D341Med (cell line): ENCODE results near the gene MARCHF3.
A peak's percentile ranks its signal among the peaks of the same experiment; 100 is the strongest.
"Not testable (repeated sequence)": the region's sequence is repeated elsewhere in the genome, so short reads cannot be mapped to it uniquely, and the experiment has no call there.

Source experiments
- DNase-seq: peaks from one replicate; pipeline ENCODE4 v3.0.0; 2012; ENCODE audit warnings: low spot score

The MARCHF3 gene

DNA sequence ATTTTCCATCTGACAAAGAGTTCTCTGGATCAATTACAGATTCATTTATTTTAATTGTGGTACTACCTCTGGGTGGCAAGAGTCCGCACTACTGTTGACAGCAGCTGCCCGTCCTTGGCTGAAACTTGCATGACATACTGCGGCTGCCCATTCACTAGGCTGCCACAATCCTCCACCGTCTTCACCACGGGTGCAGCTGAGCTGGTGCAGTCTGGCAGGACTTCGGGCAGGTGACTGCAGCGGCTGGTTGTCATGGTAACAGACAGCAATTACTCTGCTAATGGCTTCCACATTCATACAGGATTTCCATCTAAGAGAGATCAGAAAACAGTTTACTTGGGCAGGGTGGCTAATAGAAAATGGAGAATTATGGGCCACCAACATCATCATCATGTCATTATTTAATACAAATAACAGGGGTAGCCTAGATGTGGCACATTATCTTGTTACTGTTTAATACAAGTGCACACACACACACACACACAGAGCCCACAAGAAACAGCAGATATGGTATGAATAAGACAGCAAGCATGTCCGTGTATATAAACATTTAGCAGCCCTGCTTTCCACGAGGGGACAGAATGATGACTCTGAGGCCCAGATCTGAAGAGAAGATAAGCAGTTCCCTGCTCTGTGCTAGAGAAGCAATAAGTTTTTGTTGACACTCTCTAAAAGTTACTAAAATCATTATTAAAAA, 112.3 kb downstream of the MARCHF3 start:
- peak; percentile 55 for DNase-seq

GRCh38 chr5:126915496-126915895, 114.9 kb downstream of the MARCHF3 start:
- no peak for DNase-seq

DNA sequence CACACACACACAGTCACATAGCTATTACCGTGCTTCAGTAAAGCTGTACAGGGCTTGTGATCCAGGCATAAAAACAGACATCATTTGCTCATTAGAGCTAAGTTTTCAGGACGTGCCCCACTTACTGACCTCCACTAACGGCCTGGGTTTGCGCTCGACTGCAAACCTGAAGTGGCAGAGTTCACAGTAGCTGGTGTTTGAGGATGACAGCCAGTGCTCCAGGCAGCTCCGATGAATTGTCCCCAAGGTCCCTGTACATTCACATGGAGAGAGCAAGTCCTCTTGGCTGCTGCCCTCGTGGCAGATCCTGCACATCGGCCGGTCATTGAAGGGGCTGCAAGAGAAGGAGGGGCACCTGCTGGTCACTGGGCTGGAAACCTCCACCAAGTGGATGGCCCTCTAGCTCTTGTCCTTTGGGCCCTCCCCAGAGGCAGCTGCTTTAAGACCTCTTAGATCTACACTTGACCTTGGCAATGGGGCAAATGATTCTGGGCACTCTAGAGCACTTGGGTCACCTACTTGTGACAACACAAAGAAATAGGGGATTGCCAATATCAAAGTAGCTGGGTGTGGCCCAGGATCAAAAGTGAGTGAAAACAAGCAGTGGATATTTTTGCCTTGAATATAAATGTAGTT, 115.4 kb downstream of the MARCHF3 start:
- DNase-seq: no peak

DNA sequence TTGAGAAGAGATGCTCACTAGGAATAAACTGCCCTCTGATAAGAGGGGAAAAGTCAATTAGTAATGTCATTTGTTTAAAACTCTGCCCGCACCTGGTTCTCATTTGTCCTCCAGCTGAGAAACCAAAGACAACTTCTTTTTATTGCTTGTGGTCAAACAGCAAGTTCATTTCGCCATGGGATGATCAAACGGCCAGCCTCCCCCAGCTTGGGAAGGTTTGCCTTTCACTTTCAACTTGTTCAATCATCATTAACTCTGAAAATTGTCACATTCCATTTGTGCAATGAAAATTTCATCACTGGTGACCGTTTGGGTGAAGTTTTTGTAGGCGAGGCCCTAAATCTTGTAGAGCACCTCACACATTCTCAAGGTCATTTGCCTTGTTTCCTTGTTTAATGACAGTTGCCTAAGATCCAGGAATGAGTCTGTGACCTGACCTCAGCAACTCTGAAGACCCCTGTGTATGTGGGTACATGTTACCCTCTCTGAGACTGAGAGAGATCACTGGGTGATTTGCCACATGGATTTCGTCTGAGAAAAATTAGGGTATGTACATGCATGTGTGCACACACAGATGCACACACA, 117.7 kb downstream of the MARCHF3 start:
- no peak for DNase-seq

- DNase-seq: no peak
These were observed 118.4 kb downstream of the MARCHF3 start for GRCh38 chr5:126911986-126912385.

- DNase-seq: no peak
These were observed 120.5 kb downstream of the MARCHF3 start for GRCh38 chr5:126909856-126910255.

- DNase-seq: not testable (repeated sequence)
These were observed 126.0 kb downstream of the MARCHF3 start for GRCh38 chr5:126904407-126904806.

GRCh38 chr5:126900796-126901195, 129.6 kb downstream of the MARCHF3 start:
- DNase-seq: no peak

DNA sequence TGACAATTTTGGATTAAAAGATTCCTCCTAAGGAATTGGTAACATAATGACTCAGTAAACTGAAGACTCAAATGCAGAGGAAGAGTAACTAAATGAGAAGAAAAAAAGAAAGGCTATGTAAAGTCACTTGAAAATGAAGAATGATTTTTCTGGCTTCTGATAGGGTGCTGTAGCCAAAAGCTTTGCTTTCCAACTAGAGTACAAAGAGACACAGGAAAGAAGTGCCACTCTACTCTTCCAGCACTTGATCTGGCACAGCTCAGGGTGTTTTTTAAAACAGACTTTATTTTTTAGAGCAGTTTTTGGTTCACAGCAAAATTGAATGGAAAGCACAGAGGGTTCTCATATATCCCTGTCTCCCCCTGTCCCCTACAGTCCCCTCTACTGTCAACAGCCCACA, 130.9 kb downstream of the MARCHF3 start:
- no peak for DNase-seq

DNA sequence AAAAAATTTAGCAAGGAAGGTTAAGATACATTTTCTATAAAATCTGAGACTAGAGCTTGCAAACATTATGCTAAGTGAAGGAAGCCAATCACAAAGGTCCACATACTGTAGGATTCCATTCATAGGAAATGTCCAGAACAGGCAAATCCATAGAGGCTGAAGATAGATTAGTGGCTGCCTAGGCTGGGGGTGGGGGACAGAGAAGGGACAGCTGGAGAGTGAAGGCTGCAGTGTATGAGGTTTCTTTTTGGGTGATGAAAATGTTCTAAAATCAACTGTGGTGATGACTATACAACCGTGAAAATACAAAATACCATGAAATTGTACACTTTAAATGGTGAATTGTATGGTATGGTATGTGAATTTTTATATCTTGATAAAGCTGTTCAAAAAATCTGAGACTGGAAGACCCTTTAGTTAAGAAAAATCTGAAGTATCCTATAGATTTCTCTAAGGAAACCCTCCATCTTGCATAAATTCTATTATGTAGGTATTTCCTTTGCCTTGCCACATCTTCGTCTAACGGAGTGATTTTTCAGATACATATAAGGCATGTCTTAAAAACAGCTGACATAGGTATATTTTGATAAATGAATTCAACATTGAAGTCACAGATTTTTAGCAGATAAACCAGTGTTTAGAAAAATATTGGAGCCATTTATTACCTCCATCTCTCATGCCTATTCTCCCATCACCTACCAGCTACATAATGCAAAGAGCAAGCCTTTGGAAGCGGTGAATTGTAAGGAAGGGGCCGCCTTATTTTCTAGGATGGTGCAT, 132.3 kb downstream of the MARCHF3 start:
- no peak for DNase-seq

GRCh38 chr5:126896170-126896702, 134.1 kb downstream of the MARCHF3 start:
- no peak for DNase-seq

- not testable (repeated sequence) for DNase-seq
These were observed 134.6 kb downstream of the MARCHF3 start for GRCh38 chr5:126895712-126896111.

- DNase-seq: not testable (repeated sequence)
These were observed 139.9 kb downstream of the MARCHF3 start for GRCh38 chr5:126890414-126890813.

DNA sequence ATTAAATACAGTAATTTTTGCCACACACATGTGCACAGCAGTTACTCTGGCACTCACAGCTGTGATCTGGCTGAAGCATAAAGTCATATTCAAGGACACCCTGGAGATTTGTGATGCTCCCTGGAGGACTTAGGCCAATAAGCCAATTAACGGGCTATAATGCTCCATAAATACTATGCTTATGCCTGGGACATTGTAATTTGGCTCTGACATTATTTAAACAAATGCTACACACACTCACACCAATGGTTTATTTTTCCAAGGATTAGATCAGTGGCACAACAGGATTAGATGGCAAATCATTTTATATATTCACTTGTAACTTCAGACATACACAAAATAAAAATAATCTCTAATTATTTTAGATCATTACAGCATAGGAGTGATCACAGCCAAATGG, 142.2 kb downstream of the MARCHF3 start:
- DNase-seq: peak; percentile 64

GRCh38 chr5:126884269-126884819, 146.0 kb downstream of the MARCHF3 start:
- no peak for DNase-seq

- no peak for DNase-seq
These were observed 146.7 kb downstream of the MARCHF3 start for GRCh38 chr5:126883564-126884245.

DNA sequence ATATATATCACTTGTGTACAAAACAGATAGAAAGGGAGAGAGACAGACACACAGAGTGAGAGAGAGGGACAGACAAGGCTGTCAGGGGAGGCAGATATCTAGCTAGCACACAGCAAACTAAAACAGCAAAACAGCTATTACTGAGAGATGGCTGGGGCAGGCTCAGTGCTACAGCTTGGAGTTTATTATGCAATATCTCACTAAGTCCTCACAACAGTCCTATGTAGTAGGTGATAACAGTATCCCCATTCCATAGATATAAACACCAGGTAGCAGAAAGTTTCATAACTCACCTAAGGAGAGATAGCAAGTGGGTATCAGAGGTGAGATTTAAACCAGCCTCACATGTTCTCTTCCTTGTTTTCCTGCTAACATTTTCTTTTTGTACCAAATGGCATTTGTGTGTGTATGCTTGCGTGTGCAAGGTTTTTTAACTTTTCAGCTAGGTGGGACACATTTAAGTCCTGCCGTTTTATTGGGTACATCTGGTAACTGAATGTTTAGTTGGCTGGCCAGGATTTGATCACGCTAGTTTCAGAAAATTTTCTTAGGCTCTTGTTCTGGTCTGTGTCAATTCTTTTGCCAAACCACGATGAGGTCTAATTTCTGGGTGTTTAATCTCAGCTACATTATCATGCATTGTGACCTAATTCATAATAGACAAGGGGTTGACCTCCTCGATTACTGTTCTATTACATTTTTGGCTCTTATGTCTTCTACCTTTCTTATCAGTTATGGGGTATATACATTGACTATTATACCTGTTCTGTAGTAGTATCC, 148.3 kb downstream of the MARCHF3 start:
- no peak for DNase-seq

DNA sequence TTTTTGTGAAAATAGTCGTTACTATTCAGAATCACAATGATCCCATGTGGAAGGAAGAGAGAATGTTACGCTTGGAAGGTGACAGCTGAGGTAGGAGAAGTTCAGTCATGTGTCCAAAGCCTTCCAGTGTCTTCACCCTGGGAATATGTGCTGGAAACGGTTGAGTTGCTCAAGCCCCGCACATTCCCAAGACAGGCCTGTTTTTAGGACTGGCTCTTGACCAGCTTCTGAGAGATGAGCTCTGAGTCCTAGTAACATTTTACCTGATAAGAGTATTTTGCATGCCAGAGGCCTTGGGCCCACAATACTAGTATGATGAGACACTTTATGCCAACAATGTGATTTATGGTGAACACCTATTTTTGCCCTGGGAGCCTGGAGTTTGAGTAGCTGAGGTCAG, 151.7 kb downstream of the MARCHF3 start:
- DNase-seq: no peak

GRCh38 chr5:126878085-126878484, 152.3 kb downstream of the MARCHF3 start:
- DNase-seq: no peak

- DNase-seq: no peak
These were observed 152.8 kb downstream of the MARCHF3 start for GRCh38 chr5:126877602-126878001.

- DNase-seq: no peak
These were observed 155.0 kb downstream of the MARCHF3 start for GRCh38 chr5:126875303-126875785.
